H9 (cell line): ENCODE results near the gene MSMB. TPM values are rescaled to one million over a fixed set of nuclear protein-coding genes. Genes with fewer than 3 reads are reported as not detected.

Source experiments
- DNase-seq: peaks from one replicate; pipeline ENCODE4 v3.0.0-alpha.2; 2017
- H2AFZ ChIP-seq: one replicate; pipeline ENCODE4 v1.6.1; 2013; ENCODE audit warnings: mild to moderate bottlenecking, low read length, control low read depth, moderate library complexity
- H2AK5ac ChIP-seq: 2 replicates; pipeline ENCODE4 v1.6.1; 2013; ENCODE audit warnings: low read length, control low read depth, mixed read lengths; ENCODE audit not compliant: insufficient read length
- H2BK120ac ChIP-seq: one replicate; pipeline ENCODE4 v1.6.1; 2013; ENCODE audit warnings: low read depth, mild to moderate bottlenecking, low read length, control low read depth, inconsistent platforms; ENCODE audit not compliant: poor library complexity, severe bottlenecking
- H2BK12ac ChIP-seq: 2 replicates; pipeline ENCODE4 v1.6.1; 2013; ENCODE audit warnings: low read length, control low read depth, mixed read lengths, low read depth; ENCODE audit not compliant: insufficient read length
- H2BK15ac ChIP-seq: 2 replicates; pipeline ENCODE4 v1.6.1; 2013; ENCODE audit warnings: low read depth, low read length, control low read depth
- H2BK20ac ChIP-seq: one replicate; pipeline ENCODE4 v1.6.1; 2013; ENCODE audit warnings: low read depth, mild to moderate bottlenecking, low read length, control low read depth, inconsistent platforms; ENCODE audit not compliant: poor library complexity, severe bottlenecking
- H2BK5ac ChIP-seq: 2 replicates; pipeline ENCODE4 v1.6.1; 2013; ENCODE audit warnings: low read length, control low read depth, mixed read lengths; ENCODE audit not compliant: insufficient read length
- H3K14ac ChIP-seq: 2 replicates; pipeline ENCODE4 v1.6.1; 2013; ENCODE audit warnings: low read length, control low read depth; ENCODE audit not compliant: insufficient read depth
- H3K18ac ChIP-seq: 2 replicates; pipeline ENCODE4 v1.6.1; 2013; ENCODE audit warnings: low read depth, mild to moderate bottlenecking, mixed read lengths, low read length, control low read depth; ENCODE audit not compliant: insufficient read length
- H3K23ac ChIP-seq: 2 replicates; pipeline ENCODE4 v1.6.1; 2013; ENCODE audit warnings: low read length, control low read depth, mixed read lengths, low read depth; ENCODE audit not compliant: insufficient read length
- H3K23me2 ChIP-seq: 2 replicates; pipeline ENCODE4 v1.6.1; 2013; ENCODE audit warnings: low read depth, mild to moderate bottlenecking, mixed read lengths, low read length, control low read depth; ENCODE audit not compliant: insufficient read length, poor library complexity, severe bottlenecking
- H3K27ac ChIP-seq: 2 replicates; pipeline ENCODE4 v1.5.1; 2013; ENCODE audit warnings: low read length, control low read depth, mixed read lengths, low read depth; ENCODE audit not compliant: insufficient read length
- H3K27me3 ChIP-seq: 2 replicates; pipeline ENCODE4 v1.6.1; 2013; ENCODE audit warnings: low read length, control low read depth, inconsistent platforms; ENCODE audit not compliant: insufficient read depth
- H3K4ac ChIP-seq: 2 replicates; pipeline ENCODE4 v1.6.1; 2013; ENCODE audit warnings: low read depth, mild to moderate bottlenecking, control low read depth, inconsistent platforms, low read length, moderate library complexity
- H3K4me1 ChIP-seq: 2 replicates; pipeline ENCODE4 v1.6.1; 2013; ENCODE audit warnings: low read length, control low read depth, inconsistent platforms; ENCODE audit not compliant: insufficient read depth
- H3K4me2 ChIP-seq: 2 replicates; pipeline ENCODE4 v1.6.1; 2013; ENCODE audit warnings: low read length, control low read depth, mixed read lengths; ENCODE audit not compliant: insufficient read length, insufficient read depth
- H3K56ac ChIP-seq: 2 replicates; pipeline ENCODE4 v1.6.1; 2013; ENCODE audit warnings: low read depth, mild to moderate bottlenecking, mixed read lengths, low read length, control low read depth; ENCODE audit not compliant: insufficient read length
- H3K79me1 ChIP-seq: 2 replicates; pipeline ENCODE4 v1.6.1; 2013; ENCODE audit warnings: low read depth, mild to moderate bottlenecking, moderate library complexity, low read length, control low read depth, inconsistent platforms; ENCODE audit not compliant: insufficient read depth, poor library complexity, severe bottlenecking
- H3K79me2 ChIP-seq: 2 replicates; pipeline ENCODE4 v1.6.1; 2013; ENCODE audit warnings: low read length, control low read depth, inconsistent platforms; ENCODE audit not compliant: insufficient read depth
- H3K9ac ChIP-seq: 2 replicates; pipeline ENCODE4 v1.6.1; 2013; ENCODE audit warnings: low read length, control low read depth, mixed read lengths; ENCODE audit not compliant: insufficient read length; ENCODE audit errors: extremely low read depth
- H3K9me3 ChIP-seq: one replicate; pipeline ENCODE4 v1.6.1; 2013; ENCODE audit warnings: low read depth, low read length, inconsistent platforms; ENCODE audit not compliant: control insufficient read depth
- H3T11ph ChIP-seq: one replicate; pipeline ENCODE4 v1.6.1; 2013; ENCODE audit warnings: mild to moderate bottlenecking, low read length, control low read depth, inconsistent platforms
- H4K20me1 ChIP-seq: one replicate; pipeline ENCODE4 v1.6.1; 2013; ENCODE audit not compliant: control insufficient read depth, insufficient read length, insufficient read depth
- H4K5ac ChIP-seq: 2 replicates; pipeline ENCODE4 v1.6.1; 2013; ENCODE audit warnings: low read depth, mild to moderate bottlenecking, mixed read lengths, low read length, control low read depth; ENCODE audit not compliant: insufficient read length
- H4K8ac ChIP-seq: replicated peaks from 2 replicates; pipeline ENCODE4 v1.6.1; 2013; ENCODE audit warnings: low read length, control low read depth, mixed read lengths, low read depth; ENCODE audit not compliant: insufficient read length
- H4K91ac ChIP-seq: 2 replicates; pipeline ENCODE4 v1.6.1; 2013; ENCODE audit warnings: low read depth, mild to moderate bottlenecking, moderate library complexity, mixed read lengths, low read length, control low read depth; ENCODE audit not compliant: insufficient read length
- H3K27ac Mint-ChIP-seq, 3 experiments: 2 replicates in 2 of 3; 3 replicates in 1 of 3; pipeline ENCODE4 v1.8.0; 2020 to 2021; ENCODE audit warnings: mixed read lengths in 3 of 3, mild to moderate bottlenecking in 1 of 3, moderate library complexity in 1 of 3
- H3K27me3 Mint-ChIP-seq: 2 replicates; pipeline ENCODE4 v1.8.0; 2021; ENCODE audit warnings: low read depth, mild to moderate bottlenecking, moderate library complexity, mixed read lengths
- H3K36me3 Mint-ChIP-seq, 3 experiments: 2 replicates in 2 of 3; 3 replicates in 1 of 3; pipeline ENCODE4 v1.8.0; 2020 to 2021; ENCODE audit warnings: low read depth in 3 of 3, mixed read lengths in 3 of 3; ENCODE audit not compliant: insufficient read depth in 1 of 3
- H3K4me1 Mint-ChIP-seq, 2 experiments: 2 replicates each; pipeline ENCODE4 v1.8.0; 2020; ENCODE audit warnings: mixed read lengths in 2 of 2
- H3K4me3 Mint-ChIP-seq, 2 experiments: 2 replicates in 1 of 2; 3 replicates in 1 of 2; pipeline ENCODE4 v1.8.0; 2020 to 2021; ENCODE audit warnings: mild to moderate bottlenecking in 2 of 2, mixed read lengths in 2 of 2, moderate library complexity in 1 of 2
- H3K9me3 Mint-ChIP-seq, 2 experiments: 2 replicates in 1 of 2; 3 replicates in 1 of 2; pipeline ENCODE4 v1.8.0; 2020; ENCODE audit warnings: mild to moderate bottlenecking in 2 of 2, mixed read lengths in 2 of 2, moderate library complexity in 1 of 2
- WGBS: extraction: QIAGEN DNeasy Blood & Tissue Kit; methylation state at CpG from one replicate; pipeline ENCODE4 v1.1.7; 2013; ENCODE audit warnings: missing lambda C conversion rate, low lambda C conversion rate, mixed read lengths; ENCODE audit not compliant: insufficient read length; ENCODE audit errors: extremely low coverage; 5-methylcytosine and 5-hydroxymethylcytosine counted together
- total RNA-seq: library from RNA; stranded (reverse); gene quantifications from 2 replicates; pipeline ENCODE4 v1.2.1, GENCODE V29; 2021
- TF ChIP-seq, protein P1 (sequence below): fragments of 200-600 bp; sonication (generic); conservative IDR thresholded peaks from 3 replicates; pipeline ENCODE4 v1.8.0; 2021; ENCODE audit warnings: antibody characterized with exemption, mild to moderate bottlenecking

The MSMB gene
- total RNA-seq, 1 experiment from 2014 or later: not detected

DNA sequence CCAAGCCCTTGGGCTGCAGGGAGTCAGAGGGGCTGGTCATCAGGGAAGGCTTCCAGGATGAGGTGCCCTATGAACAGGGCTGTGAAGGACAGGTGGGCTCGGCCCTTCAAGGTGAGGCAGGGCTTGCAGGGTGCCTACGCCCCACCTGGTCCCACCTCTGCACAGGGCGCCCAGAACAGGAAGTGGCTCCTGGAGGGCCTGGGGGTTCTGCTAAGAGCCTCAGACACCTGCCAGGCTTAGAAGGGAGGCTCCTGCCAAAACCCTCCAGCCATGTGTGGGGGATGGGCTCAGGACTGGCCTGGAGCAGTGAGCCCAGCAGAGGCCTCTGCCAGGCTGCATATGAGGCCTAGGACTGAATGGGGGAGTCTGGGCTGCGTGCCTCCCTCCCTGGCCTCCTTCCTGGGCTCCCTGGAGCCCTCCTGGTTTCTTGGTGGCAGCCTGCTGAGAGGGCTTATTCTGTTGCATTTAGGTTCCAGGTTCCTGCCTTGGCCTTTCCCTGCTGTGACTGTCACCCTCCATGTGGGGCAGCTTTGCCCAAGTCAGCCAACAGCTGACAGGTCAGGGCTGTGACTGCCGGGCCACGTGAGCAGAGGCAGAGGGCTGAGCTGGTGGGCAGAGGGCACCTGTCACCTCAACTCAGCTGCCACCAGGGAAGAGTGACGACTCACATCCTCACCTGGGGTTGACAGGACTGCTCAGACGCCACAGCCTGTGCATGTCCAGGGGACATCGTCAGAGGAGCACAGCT, 45.2 kb upstream of the MSMB start:
- Histone ChIP-seq H2BK120ac (no peak overlapping the region), H3K4ac (no peak overlapping the region), H3K9ac (no peak overlapping the region), H3K9me3 (no peaks in the 10 kb centered on the region), H4K91ac (no peak overlapping the region), H4K8ac (no peak overlapping the region), H2BK15ac (no peak overlapping the region), H3K4me2 (no peak overlapping the region), H3K23ac (no peak overlapping the region), H3K56ac (no peak overlapping the region), H3K4me1 (no peaks in the 10 kb centered on the region; the same call in 1 of the 2 replicates), H4K20me1 (no peaks in the 10 kb centered on the region), H4K5ac (no peak overlapping the region), H2AFZ (no peak overlapping the region), H3T11ph (no peak overlapping the region), H3K14ac (no peak overlapping the region; the same call in 1 of the 2 replicates), H3K79me1 (no peaks in the 10 kb centered on the region), H2AK5ac (no peak overlapping the region), H3K18ac (no peak overlapping the region), H2BK12ac (no peak overlapping the region), H3K27ac (no peak overlapping the region), H2BK20ac (no peak overlapping the region), H2BK5ac (no peak overlapping the region), H3K23me2 (no peaks in the 10 kb centered on the region), H3K79me2 (no peaks in the 10 kb centered on the region), H3K27me3 (no peaks in the 10 kb centered on the region)
- no peak overlapping the region for H3K4me3 Mint-ChIP-seq
- no CpG with 5 or more reads among the region's 9 CpGs for WGBS
- no peak overlapping the region for H3K27ac Mint-ChIP-seq
- peaks cover 15% of the 10 kb centered on the region in 2 experiments for H3K4me1 Mint-ChIP-seq
- no peaks in the 10 kb centered on the region; the same call in 1 of the 2 replicates for H3K27me3 Mint-ChIP-seq
- H3K36me3 Mint-ChIP-seq: no peaks in the 10 kb centered on the region; a peak in 1 of 7 replicates
- DNase-seq: no peak
- TF ChIP-seq, protein P1, sequence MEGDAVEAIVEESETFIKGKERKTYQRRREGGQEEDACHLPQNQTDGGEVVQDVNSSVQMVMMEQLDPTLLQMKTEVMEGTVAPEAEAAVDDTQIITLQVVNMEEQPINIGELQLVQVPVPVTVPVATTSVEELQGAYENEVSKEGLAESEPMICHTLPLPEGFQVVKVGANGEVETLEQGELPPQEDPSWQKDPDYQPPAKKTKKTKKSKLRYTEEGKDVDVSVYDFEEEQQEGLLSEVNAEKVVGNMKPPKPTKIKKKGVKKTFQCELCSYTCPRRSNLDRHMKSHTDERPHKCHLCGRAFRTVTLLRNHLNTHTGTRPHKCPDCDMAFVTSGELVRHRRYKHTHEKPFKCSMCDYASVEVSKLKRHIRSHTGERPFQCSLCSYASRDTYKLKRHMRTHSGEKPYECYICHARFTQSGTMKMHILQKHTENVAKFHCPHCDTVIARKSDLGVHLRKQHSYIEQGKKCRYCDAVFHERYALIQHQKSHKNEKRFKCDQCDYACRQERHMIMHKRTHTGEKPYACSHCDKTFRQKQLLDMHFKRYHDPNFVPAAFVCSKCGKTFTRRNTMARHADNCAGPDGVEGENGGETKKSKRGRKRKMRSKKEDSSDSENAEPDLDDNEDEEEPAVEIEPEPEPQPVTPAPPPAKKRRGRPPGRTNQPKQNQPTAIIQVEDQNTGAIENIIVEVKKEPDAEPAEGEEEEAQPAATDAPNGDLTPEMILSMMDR: no peak
- H3K9me3 Mint-ChIP-seq: no peaks in the 10 kb centered on the region
